C4-2B (cell line): ENCODE measurements around the gene PLSCR1.

Experiments used
- ZFX ChIP-seq: fragments of 450-650 bp; IDR thresholded peaks from 2 replicates; pipeline ENCODE4 v1.6.1; 2017
- TF ChIP-seq, protein P1 (sequence below): fragments of 450-650 bp; conservative IDR thresholded peaks from 2 replicates; pipeline ENCODE4 v1.5.1; 2017; ENCODE audit warnings: mild to moderate bottlenecking

DNA sequence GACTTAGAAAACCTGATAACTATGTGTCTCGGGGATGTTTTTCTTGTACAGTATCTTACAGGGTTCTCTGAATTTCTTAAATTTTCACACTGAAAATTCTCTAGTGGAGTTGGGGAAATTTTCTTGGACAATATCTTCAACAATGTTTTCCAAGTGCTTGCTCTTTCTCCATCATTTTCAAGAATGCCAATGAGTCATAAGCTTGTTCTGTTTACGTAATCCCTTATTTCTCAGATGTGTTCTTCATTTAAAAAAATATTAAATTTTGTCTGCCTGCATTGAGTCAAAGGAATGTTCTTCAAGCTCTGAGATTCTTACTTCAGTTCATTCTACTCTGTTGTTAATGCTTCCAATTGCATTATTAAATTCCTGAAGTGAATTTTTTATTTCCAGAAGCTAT is 53.1 kb downstream of the PLSCR1 start:
- TF ChIP-seq, protein P1, sequence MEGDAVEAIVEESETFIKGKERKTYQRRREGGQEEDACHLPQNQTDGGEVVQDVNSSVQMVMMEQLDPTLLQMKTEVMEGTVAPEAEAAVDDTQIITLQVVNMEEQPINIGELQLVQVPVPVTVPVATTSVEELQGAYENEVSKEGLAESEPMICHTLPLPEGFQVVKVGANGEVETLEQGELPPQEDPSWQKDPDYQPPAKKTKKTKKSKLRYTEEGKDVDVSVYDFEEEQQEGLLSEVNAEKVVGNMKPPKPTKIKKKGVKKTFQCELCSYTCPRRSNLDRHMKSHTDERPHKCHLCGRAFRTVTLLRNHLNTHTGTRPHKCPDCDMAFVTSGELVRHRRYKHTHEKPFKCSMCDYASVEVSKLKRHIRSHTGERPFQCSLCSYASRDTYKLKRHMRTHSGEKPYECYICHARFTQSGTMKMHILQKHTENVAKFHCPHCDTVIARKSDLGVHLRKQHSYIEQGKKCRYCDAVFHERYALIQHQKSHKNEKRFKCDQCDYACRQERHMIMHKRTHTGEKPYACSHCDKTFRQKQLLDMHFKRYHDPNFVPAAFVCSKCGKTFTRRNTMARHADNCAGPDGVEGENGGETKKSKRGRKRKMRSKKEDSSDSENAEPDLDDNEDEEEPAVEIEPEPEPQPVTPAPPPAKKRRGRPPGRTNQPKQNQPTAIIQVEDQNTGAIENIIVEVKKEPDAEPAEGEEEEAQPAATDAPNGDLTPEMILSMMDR = no peak
- TF ChIP-seq ZFX = no peak
